ENCODE results near the gene AGXT2.

AGXT2 gene

DNA sequence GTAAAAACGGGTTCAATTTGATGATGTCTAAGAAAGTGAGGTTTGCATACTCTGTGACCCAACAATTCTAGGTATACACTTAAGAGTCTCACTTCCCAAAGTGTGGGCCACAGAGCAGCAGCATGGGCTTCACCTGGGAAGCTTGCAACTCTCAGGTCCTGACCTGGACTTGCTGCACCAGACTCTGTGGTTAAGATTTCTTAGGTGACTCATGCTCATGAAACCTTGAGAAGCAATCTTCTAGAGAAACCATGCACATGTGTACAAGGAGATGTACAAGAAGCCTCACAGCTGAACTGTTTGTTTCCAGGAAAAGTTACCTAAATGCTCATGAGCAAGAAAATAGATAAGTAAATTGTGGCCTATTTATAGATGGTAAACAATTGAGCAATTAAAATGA is 88.4 kb downstream of the AGXT2 start:
- DNase-seq (ENCODE audit: low spot score): peak; percentile 51

GRCh38 chr5:34957857-34958690 is 89.7 kb downstream of the AGXT2 start:
- peak; percentile 9 for DNase-seq (ENCODE audit: low spot score)

GRCh38 chr5:34957321-34957720 is 90.4 kb downstream of the AGXT2 start:
- no peak for DNase-seq (ENCODE audit: low spot score)

Data from activated CD4-positive, alpha-beta T cell treated with anti-CD3 and anti-CD28 coated beads, Interleukin-2, Interleukin-4, amounts not matched to agents 100 ng/mL and 50 ng/mL, durations not matched to agents 16 hours and 8 hours (primary cell).